ENCODE measurements around the gene SREBF1. TPM values are rescaled to one million over a fixed set of nuclear protein-coding genes. Genes with fewer than 3 reads are reported as not detected.

Gene SREBF1
- total and polyA plus RNA-seq, 4 donors = 23.6 to 103 (median 24.4) TPM

- Histone ChIP-seq H3K36me3 (ENCODE audit: control insufficient read depth in 1 of 2, insufficient read depth in 2 of 2, low read length in 1 of 2) (no peaks in the 10 kb centered on the region), H3K9me3 (ENCODE audit: control insufficient read depth, low read length) (no peaks in the 10 kb centered on the region), H3K4me3 (ENCODE audit: low read length in 2 of 2) (no peak overlapping the region), H3K4me1 (ENCODE audit: control insufficient read depth in 1 of 2, insufficient read depth in 2 of 2, low read length in 2 of 2) (no peaks in the 10 kb centered on the region), H3K27me3 (ENCODE audit: control insufficient read depth in 1 of 2, insufficient read depth in 2 of 2, low read length in 1 of 2) (no peaks in the 10 kb centered on the region), H3K27ac (ENCODE audit: low read depth in 1 of 2, low read length in 2 of 2) (peak overlapping the region in 1 of 2 donors; percentile 11)
- intact Hi-C loops (cut with DNase I) = loop anchor here in 1 of 2 donors (10.0 kb wide), 1 partner anchor 256 kb away; the partner anchor contains the start of genes ATPAF2 and GID4
- no peak for ATAC-seq (ENCODE audit: low FRiP score)
- DNase-seq = no peak
- WGBS, 2 donors = 73 to 76% methylated on average over 16 of the region's 16 CpGs
These were observed 57.7 kb downstream of the SREBF1 start for GRCh38 chr17:17779015-17779611.

- Histone ChIP-seq H3K36me3 (ENCODE audit: control insufficient read depth in 1 of 2, insufficient read depth in 2 of 2, low read length in 1 of 2) (no peaks in the 10 kb centered on the region), H3K27ac (ENCODE audit: low read depth in 1 of 2, low read length in 2 of 2) (no peak overlapping the region), H3K9me3 (ENCODE audit: control insufficient read depth, low read length) (no peaks in the 10 kb centered on the region), H3K4me3 (ENCODE audit: low read length in 2 of 2) (no peak overlapping the region), H3K27me3 (ENCODE audit: control insufficient read depth in 1 of 2, insufficient read depth in 2 of 2, low read length in 1 of 2) (no peaks in the 10 kb centered on the region), H3K4me1 (ENCODE audit: control insufficient read depth in 1 of 2, insufficient read depth in 2 of 2, low read length in 2 of 2) (no peaks in the 10 kb centered on the region)
- 69 to 73% methylated on average over 8 of the region's 8 CpGs for WGBS, 2 donors
- DNase-seq (peak in 1 of 2 donors; percentile 74), ATAC-seq (ENCODE audit: low FRiP score) (no peak)
- intact Hi-C loops (cut with DNase I) = loop anchor here in 1 of 2 donors (10.0 kb wide), 1 partner anchor 256 kb away; the partner anchor contains the start of genes ATPAF2 and GID4
These were observed 58.3 kb downstream of the SREBF1 start for GRCh38 chr17:17778308-17779014.

- Histone ChIP-seq H3K4me1 (ENCODE audit: control insufficient read depth in 1 of 2, insufficient read depth in 2 of 2, low read length in 2 of 2) (no peaks in the 10 kb centered on the region), H3K27ac (ENCODE audit: low read depth in 1 of 2, low read length in 2 of 2) (no peak overlapping the region)
- WGBS, 2 donors = 78 to 80% methylated on average over 3 of the region's 3 CpGs
These were observed 59.9 kb downstream of the SREBF1 start for GRCh38 chr17:17776889-17777288.

GRCh38 chr17:17774009-17774881 lies 62.5 kb downstream of the SREBF1 start:
- WGBS, 2 donors = 15 to 18% methylated on average over 21 of the region's 21 CpGs
- DNase-seq = peak in 1 of 2 donors; percentile 62
- no peak for ATAC-seq (ENCODE audit: low FRiP score)
- Histone ChIP-seq H3K27ac (ENCODE audit: low read depth in 1 of 2, low read length in 2 of 2) (peak overlapping the region in 1 of 2 donors; percentile 28), H3K27me3 (ENCODE audit: control insufficient read depth in 1 of 2, insufficient read depth in 2 of 2, low read length in 1 of 2) (no peaks in the 10 kb centered on the region), H3K36me3 (ENCODE audit: control insufficient read depth in 1 of 2, insufficient read depth in 2 of 2, low read length in 1 of 2) (no peaks in the 10 kb centered on the region), H3K9me3 (ENCODE audit: control insufficient read depth, low read length) (no peaks in the 10 kb centered on the region), H3K4me3 (ENCODE audit: low read length in 2 of 2) (no peak overlapping the region), H3K4me1 (ENCODE audit: control insufficient read depth in 1 of 2, insufficient read depth in 2 of 2, low read length in 2 of 2) (no peaks in the 10 kb centered on the region)
- intact Hi-C loops (cut with DNase I) = loop anchor here (1.0 to 10.0 kb wide), 3 partner anchors 93 to 261 kb away; partner anchors contain the start of genes ATPAF2 (in 1 of the 2), GID4 (in 1 of the 2) and RAI1 (in 1 of the 2)

More at GRCh38 chr17:17776889-17777288, 59.9 kb downstream of the SREBF1 start:
- Histone ChIP-seq H3K36me3 (ENCODE audit: control insufficient read depth in 1 of 2, insufficient read depth in 2 of 2, low read length in 1 of 2) (no peaks in the 10 kb centered on the region), H3K27me3 (ENCODE audit: control insufficient read depth in 1 of 2, insufficient read depth in 2 of 2, low read length in 1 of 2) (no peaks in the 10 kb centered on the region), H3K9me3 (ENCODE audit: control insufficient read depth, low read length) (no peaks in the 10 kb centered on the region), H3K4me3 (ENCODE audit: low read length in 2 of 2) (no peak overlapping the region)
- intact Hi-C loops (cut with DNase I) = loop anchor here in 1 of 2 donors (10.0 kb wide), 1 partner anchor 258 kb away; the partner anchor contains the start of genes ATPAF2 and GID4
- DNase-seq (no peak), ATAC-seq (ENCODE audit: low FRiP score) (no peak)

GRCh38 chr17:17772231-17772630 lies 64.6 kb downstream of the SREBF1 start:
- DNase-seq = no peak
- Histone ChIP-seq H3K9me3 (ENCODE audit: control insufficient read depth, low read length) (no peaks in the 10 kb centered on the region), H3K27ac (ENCODE audit: low read depth in 1 of 2, low read length in 2 of 2) (no peak overlapping the region), H3K36me3 (ENCODE audit: control insufficient read depth in 1 of 2, insufficient read depth in 2 of 2, low read length in 1 of 2) (no peaks in the 10 kb centered on the region), H3K4me3 (ENCODE audit: low read length in 2 of 2) (no peak overlapping the region), H3K27me3 (ENCODE audit: control insufficient read depth in 1 of 2, insufficient read depth in 2 of 2, low read length in 1 of 2) (no peaks in the 10 kb centered on the region), H3K4me1 (ENCODE audit: control insufficient read depth in 1 of 2, insufficient read depth in 2 of 2, low read length in 2 of 2) (no peaks in the 10 kb centered on the region)
- ATAC-seq (ENCODE audit: low FRiP score) = no peak
- intact Hi-C loops (cut with DNase I) = loop anchor here (5.0 to 10.0 kb wide), 2 partner anchors 95 to 263 kb away; partner anchors contain the start of genes ATPAF2 (in 1 of the 2) and GID4 (in 1 of the 2)
- 72 to 76% methylated on average over 3 of the region's 3 CpGs for WGBS, 2 donors

GRCh38 chr17:17771498-17772201 lies 65.1 kb downstream of the SREBF1 start:
- Histone ChIP-seq H3K27me3 (ENCODE audit: control insufficient read depth in 1 of 2, insufficient read depth in 2 of 2, low read length in 1 of 2) (no peaks in the 10 kb centered on the region), H3K9me3 (ENCODE audit: control insufficient read depth, low read length) (no peaks in the 10 kb centered on the region), H3K36me3 (ENCODE audit: control insufficient read depth in 1 of 2, insufficient read depth in 2 of 2, low read length in 1 of 2) (no peaks in the 10 kb centered on the region), H3K4me1 (ENCODE audit: control insufficient read depth in 1 of 2, insufficient read depth in 2 of 2, low read length in 2 of 2) (no peaks in the 10 kb centered on the region), H3K4me3 (ENCODE audit: low read length in 2 of 2) (no peak overlapping the region), H3K27ac (ENCODE audit: low read depth in 1 of 2, low read length in 2 of 2) (no peak overlapping the region)
- intact Hi-C loops (cut with DNase I) = loop anchor here (5.0 to 10.0 kb wide), 2 partner anchors 94 to 263 kb away; partner anchors contain the start of genes ATPAF2 (in 1 of the 2) and GID4 (in 1 of the 2)
- no peak for DNase-seq
- WGBS, 2 donors = 92% methylated on average over 10 of the region's 10 CpGs
- ATAC-seq (ENCODE audit: low FRiP score) = no peak

- Histone ChIP-seq H3K9me3 (ENCODE audit: control insufficient read depth, low read length) (no peaks in the 10 kb centered on the region), H3K4me1 (ENCODE audit: control insufficient read depth in 1 of 2, insufficient read depth in 2 of 2, low read length in 2 of 2) (no peaks in the 10 kb centered on the region), H3K27me3 (ENCODE audit: control insufficient read depth in 1 of 2, insufficient read depth in 2 of 2, low read length in 1 of 2) (no peaks in the 10 kb centered on the region), H3K36me3 (ENCODE audit: control insufficient read depth in 1 of 2, insufficient read depth in 2 of 2, low read length in 1 of 2) (no peaks in the 10 kb centered on the region), H3K4me3 (ENCODE audit: low read length in 2 of 2) (no peak overlapping the region), H3K27ac (ENCODE audit: low read depth in 1 of 2, low read length in 2 of 2) (no peak overlapping the region)
- WGBS, 2 donors = 89 to 91% methylated on average over 10 to 13 of the region's 13 CpGs
- DNase-seq (no peak), ATAC-seq (ENCODE audit: low FRiP score) (no peak)
- intact Hi-C loops (cut with DNase I) = loop anchor here (5.0 to 10.0 kb wide), 2 partner anchors 93 to 264 kb away; partner anchors contain the start of genes ATPAF2 (in 1 of the 2) and GID4 (in 1 of the 2)
These were observed 66.1 kb downstream of the SREBF1 start for GRCh38 chr17:17770632-17771044.

All from aorta (tissue), 5 donors.